Gastrocnemius medialis (tissue), 4 donors: ENCODE results near the gene PID1.

Experiments
- POLR2A ChIP-seq, 2 donors: fragments of 450-650 bp; IDR thresholded peaks; one replicate each; pipeline ENCODE4 v1.6.1; 2017; ENCODE audit warnings: antibody characterized with exemption in 2 of 2, mild to moderate bottlenecking in 2 of 2, moderate library complexity in 2 of 2
- TF ChIP-seq, protein P1 (sequence below), 5 experiments: fragments of 450-650 bp in 3 of 5; fragments of 200-600 bp in 2 of 5; sonication (generic) in 2 of 5; IDR thresholded peaks in 4 of 5; conservative IDR thresholded peaks in 1 of 5; 1 replicate in 4 of 5; 2 replicates in 1 of 5; pipeline ENCODE4 v1.5.1; 2016 to 2019; ENCODE audit warnings: antibody characterized with exemption in 5 of 5, mild to moderate bottlenecking in 3 of 5, moderate library complexity in 3 of 5

DNA sequence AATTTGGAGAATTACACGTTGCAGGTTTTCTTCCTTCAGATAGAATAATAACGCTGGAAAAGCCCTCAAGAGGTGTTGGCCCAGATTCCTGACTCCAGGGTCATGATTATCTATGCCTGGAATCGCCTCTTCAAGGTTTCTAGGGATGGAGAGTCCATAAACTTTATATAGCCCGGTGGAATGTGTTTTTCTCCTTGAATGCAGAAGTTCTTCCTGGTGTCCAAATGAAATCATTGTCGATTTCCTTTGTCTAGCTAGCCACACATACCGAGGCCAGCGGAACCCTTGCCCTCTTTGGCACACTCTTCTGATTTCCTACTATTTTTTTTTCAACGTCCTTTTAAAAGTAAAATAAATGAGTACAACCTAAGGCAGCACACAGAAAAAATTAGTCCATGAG, 117.8 kb downstream of the PID1 start:
- TF ChIP-seq, protein P1, sequence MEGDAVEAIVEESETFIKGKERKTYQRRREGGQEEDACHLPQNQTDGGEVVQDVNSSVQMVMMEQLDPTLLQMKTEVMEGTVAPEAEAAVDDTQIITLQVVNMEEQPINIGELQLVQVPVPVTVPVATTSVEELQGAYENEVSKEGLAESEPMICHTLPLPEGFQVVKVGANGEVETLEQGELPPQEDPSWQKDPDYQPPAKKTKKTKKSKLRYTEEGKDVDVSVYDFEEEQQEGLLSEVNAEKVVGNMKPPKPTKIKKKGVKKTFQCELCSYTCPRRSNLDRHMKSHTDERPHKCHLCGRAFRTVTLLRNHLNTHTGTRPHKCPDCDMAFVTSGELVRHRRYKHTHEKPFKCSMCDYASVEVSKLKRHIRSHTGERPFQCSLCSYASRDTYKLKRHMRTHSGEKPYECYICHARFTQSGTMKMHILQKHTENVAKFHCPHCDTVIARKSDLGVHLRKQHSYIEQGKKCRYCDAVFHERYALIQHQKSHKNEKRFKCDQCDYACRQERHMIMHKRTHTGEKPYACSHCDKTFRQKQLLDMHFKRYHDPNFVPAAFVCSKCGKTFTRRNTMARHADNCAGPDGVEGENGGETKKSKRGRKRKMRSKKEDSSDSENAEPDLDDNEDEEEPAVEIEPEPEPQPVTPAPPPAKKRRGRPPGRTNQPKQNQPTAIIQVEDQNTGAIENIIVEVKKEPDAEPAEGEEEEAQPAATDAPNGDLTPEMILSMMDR (IDR thresholded peaks at IDR 0.05 in 4 of 5, conservative IDR thresholded peaks at IDR 0.05 in 1 of 5) = no peak
- no peak for TF ChIP-seq POLR2A (IDR thresholded peaks at IDR 0.05)
